ENCODE data around the gene MS4A18.

DNA sequence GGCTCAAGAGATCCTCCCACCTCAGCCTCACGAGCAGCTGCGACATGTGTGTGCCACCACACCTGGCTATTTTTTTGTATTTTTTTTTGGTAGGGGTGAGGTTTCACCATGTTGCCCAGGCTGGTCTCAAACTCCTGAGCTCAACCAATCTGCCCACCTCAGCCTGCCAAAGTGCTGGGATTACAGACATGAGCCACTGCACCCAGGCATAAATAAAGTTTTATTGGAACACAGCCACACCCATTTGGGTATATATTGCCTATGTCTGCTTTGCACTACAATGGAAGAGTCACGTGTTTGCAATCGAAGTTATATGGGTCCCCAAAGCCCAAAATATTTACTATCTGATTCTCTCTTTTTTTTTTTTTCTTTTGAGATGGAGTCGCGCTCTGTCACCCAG lies 30.4 kb downstream of the MS4A18 start:
- no peak for TF ChIP-seq CTCF (IDR thresholded peaks at IDR 0.05)
- TF ChIP-seq POLR2A (IDR thresholded peaks at IDR 0.05) = no peak

Data from lower leg skin (tissue), 3 donors.